Hepatocyte (in vitro differentiated cells): Measurements from ENCODE around the gene KRTAP5-1. TPM values are rescaled to one million over a fixed set of nuclear protein-coding genes. Genes with fewer than 3 reads are reported as not detected.
A peak's percentile ranks its signal among the peaks of the same experiment; 100 is the strongest.
"Not testable (repeated sequence)": the region's sequence is repeated elsewhere in the genome, so short reads cannot be mapped to it uniquely, and the experiment has no call there.

Source experiments
- DNase-seq: peaks from one replicate; pipeline ENCODE4 v3.0.0-alpha.2; 2016; ENCODE audit warnings: low spot score
- H2AFZ ChIP-seq: fragments of 200-600 bp; sonication (generic); 2 replicates; pipeline ENCODE4 v1.6.0; 2016; ENCODE audit warnings: antibody characterized with exemption, mild to moderate bottlenecking
- H3K27ac ChIP-seq: fragments of 200-600 bp; sonication (generic); 2 replicates; pipeline ENCODE4 v1.5.1; 2016; ENCODE audit warnings: mild to moderate bottlenecking
- H3K27me3 ChIP-seq: fragments of 200-600 bp; sonication (generic); 2 replicates; pipeline ENCODE4 v1.6.1; 2016
- H3K36me3 ChIP-seq: fragments of 200-600 bp; sonication (generic); replicated peaks from 2 replicates; pipeline ENCODE4 v1.5.1; 2016; ENCODE audit warnings: low read depth; ENCODE audit not compliant: insufficient read depth
- H3K4me1 ChIP-seq: fragments of 200-600 bp; sonication (generic); 2 replicates; pipeline ENCODE4 v1.5.1; 2016; ENCODE audit warnings: mild to moderate bottlenecking, moderate library complexity; ENCODE audit not compliant: insufficient read depth
- H3K4me2 ChIP-seq: fragments of 200-600 bp; sonication (generic); 2 replicates; pipeline ENCODE4 v1.6.0; 2016
- H3K4me3 ChIP-seq: fragments of 200-600 bp; sonication (generic); 2 replicates; pipeline ENCODE4 v1.5.1; 2016; ENCODE audit warnings: mild to moderate bottlenecking
- H3K79me2 ChIP-seq: fragments of 200-600 bp; sonication (generic); 2 replicates; pipeline ENCODE4 v1.6.0; 2017; ENCODE audit warnings: mild to moderate bottlenecking
- H3K9me2 ChIP-seq: fragments of 200-600 bp; sonication (generic); replicated peaks from 2 replicates; pipeline ENCODE4 v1.6.0; 2017; ENCODE audit warnings: mild to moderate bottlenecking; ENCODE audit not compliant: insufficient read depth
- H3K9me3 ChIP-seq: fragments of 200-600 bp; sonication (generic); 2 replicates; pipeline ENCODE4 v1.5.1; 2016; ENCODE audit warnings: low read depth, mild to moderate bottlenecking
- H4K20me1 ChIP-seq: fragments of 200-600 bp; sonication (generic); 2 replicates; pipeline ENCODE4 v1.6.0; 2016; ENCODE audit warnings: mild to moderate bottlenecking; ENCODE audit not compliant: insufficient read depth, poor library complexity, severe bottlenecking
- EZH2 ChIP-seq: fragments of 200-600 bp; sonication (generic); IDR thresholded peaks from 2 replicates; pipeline ENCODE4 v1.6.1; 2016; ENCODE audit warnings: antibody characterized with exemption, mild to moderate bottlenecking, borderline replicate concordance
- EZH2phosphoT487 ChIP-seq: fragments of 200-600 bp; sonication (generic); IDR thresholded peaks from one replicate; pipeline ENCODE4 v1.6.1; 2018; ENCODE audit warnings: antibody characterized with exemption, mild to moderate bottlenecking, low read depth, moderate library complexity; ENCODE audit not compliant: unreplicated experiment, severe bottlenecking
- WGBS: methylation state at CpG from one replicate; pipeline ENCODE4 v1.1.6; 2016; ENCODE audit warnings: low lambda C conversion rate; ENCODE audit errors: missing lambda C conversion rate; 5-methylcytosine and 5-hydroxymethylcytosine counted together
- polyA plus RNA-seq: library from polyadenylated mRNA; unstranded; fragments of >200 nt; fragmentation: Nextera tagmentation; extraction: Ambion mirVana; gene quantifications from 2 replicates; pipeline ENCODE4 v1.2.1, GENCODE V29; 2016
- total RNA-seq: library from RNA; depleted of rRNA; stranded (reverse); fragments of >200 nt; gene quantifications from 2 replicates; pipeline ENCODE4 v1.2.3, GENCODE V29; 2014
- TF ChIP-seq, protein P1 (sequence below): fragments of 200-600 bp; sonication (generic); IDR thresholded peaks from 2 replicates; pipeline ENCODE4 v1.5.1; 2016; ENCODE audit warnings: antibody characterized with exemption, mild to moderate bottlenecking; ENCODE audit not compliant: poor library complexity

Gene KRTAP5-1
- total and polyA plus RNA-seq, 2 experiments from 2014 or later, result not detected

DNA sequence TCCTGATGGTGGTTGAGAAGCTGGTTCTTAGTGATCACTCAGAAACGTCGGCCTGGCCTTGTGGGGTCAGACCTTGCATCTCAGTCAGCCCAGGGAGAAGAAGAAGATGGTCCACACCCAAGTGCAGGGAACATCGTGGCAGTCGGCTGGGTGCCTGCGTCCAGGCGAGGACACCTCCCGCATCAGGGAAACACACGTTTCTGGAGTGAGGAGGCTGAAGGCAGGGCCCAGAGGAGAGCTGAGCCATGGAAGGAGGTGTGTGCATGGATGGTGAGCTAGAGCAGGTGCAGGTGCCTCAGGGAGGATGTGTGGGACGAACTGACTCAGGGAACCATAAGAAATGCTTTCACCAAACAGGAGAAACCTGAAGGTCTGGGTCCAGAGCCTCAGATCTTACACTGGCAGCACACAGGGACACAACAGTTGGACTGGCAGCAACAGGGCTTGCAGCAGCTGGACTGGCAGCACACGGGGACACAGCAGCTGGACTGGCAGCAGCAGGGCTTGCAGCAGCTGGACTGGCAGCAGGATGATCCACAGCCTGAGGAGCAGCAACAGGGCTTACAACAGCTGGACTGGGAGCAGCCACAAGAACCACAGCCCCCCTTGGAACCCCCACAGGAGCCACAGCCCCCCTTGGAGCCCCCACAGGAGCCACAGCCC lies 12.4 kb upstream of the KRTAP5-1 start:
- H3K27me3 ChIP-seq, result peaks cover 5% of the 10 kb centered on the region
- TF ChIP-seq, protein P1, sequence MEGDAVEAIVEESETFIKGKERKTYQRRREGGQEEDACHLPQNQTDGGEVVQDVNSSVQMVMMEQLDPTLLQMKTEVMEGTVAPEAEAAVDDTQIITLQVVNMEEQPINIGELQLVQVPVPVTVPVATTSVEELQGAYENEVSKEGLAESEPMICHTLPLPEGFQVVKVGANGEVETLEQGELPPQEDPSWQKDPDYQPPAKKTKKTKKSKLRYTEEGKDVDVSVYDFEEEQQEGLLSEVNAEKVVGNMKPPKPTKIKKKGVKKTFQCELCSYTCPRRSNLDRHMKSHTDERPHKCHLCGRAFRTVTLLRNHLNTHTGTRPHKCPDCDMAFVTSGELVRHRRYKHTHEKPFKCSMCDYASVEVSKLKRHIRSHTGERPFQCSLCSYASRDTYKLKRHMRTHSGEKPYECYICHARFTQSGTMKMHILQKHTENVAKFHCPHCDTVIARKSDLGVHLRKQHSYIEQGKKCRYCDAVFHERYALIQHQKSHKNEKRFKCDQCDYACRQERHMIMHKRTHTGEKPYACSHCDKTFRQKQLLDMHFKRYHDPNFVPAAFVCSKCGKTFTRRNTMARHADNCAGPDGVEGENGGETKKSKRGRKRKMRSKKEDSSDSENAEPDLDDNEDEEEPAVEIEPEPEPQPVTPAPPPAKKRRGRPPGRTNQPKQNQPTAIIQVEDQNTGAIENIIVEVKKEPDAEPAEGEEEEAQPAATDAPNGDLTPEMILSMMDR, result no peak
- TF ChIP-seq EZH2 (no peak), EZH2phosphoT487 (no peak)

DNA sequence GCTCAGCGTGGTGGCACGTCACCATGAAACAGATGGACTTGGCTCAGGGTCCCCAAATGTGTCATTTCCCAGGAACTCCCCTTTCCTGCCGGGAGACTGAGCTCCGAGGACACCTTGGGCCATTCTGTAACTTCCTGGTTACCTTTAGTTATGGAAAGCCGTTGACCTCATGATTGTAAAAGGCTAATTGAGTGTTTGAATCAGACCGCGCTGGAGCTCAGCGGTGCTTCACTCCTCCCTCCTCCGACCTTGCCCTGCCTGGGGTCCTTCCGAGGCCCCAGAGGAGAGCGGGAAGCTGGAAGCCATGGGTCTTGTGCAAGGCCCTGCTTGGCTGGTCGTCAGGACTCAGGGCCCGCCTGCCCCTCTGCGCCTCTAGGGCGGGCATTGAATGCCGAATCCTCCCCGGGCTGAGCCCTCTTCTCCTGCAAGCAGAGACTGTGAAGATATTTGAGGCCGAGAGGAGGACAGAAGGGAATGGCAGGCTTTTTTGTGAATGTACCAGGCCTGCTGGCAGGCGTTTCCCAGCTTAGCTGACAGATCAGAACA lies 11.6 kb upstream of the KRTAP5-1 start:
- H3K79me2 ChIP-seq, H3K4me3 ChIP-seq, H4K20me1 ChIP-seq, H3K4me1 ChIP-seq, H3K9me2 ChIP-seq, H2AFZ ChIP-seq, H3K4me2 ChIP-seq, H3K36me3 ChIP-seq, DNase-seq, H3K27ac ChIP-seq, H3K9me3 ChIP-seq, H3K27me3 ChIP-seq: not testable (repeated sequence)
- WGBS, result 62% methylated on average over 19 of the region's 19 CpGs

More for the DNA sequence above, 12.4 kb upstream of the KRTAP5-1 start:
- 90% methylated on average over 10 of the region's 10 CpGs for WGBS
- no peak for DNase-seq
- no peak overlapping the region for H2AFZ ChIP-seq
- no peak overlapping the region for H3K4me3 ChIP-seq
- no peaks in the 10 kb centered on the region for H3K4me1 ChIP-seq
- H4K20me1 ChIP-seq, result no peaks in the 10 kb centered on the region
- no peaks in the 10 kb centered on the region for H3K9me2 ChIP-seq
- no peak overlapping the region for H3K4me2 ChIP-seq
- H3K79me2 ChIP-seq, result no peaks in the 10 kb centered on the region
- no peaks in the 10 kb centered on the region for H3K9me3 ChIP-seq
- H3K36me3 ChIP-seq, result no peaks in the 10 kb centered on the region
- no peak overlapping the region for H3K27ac ChIP-seq

DNA sequence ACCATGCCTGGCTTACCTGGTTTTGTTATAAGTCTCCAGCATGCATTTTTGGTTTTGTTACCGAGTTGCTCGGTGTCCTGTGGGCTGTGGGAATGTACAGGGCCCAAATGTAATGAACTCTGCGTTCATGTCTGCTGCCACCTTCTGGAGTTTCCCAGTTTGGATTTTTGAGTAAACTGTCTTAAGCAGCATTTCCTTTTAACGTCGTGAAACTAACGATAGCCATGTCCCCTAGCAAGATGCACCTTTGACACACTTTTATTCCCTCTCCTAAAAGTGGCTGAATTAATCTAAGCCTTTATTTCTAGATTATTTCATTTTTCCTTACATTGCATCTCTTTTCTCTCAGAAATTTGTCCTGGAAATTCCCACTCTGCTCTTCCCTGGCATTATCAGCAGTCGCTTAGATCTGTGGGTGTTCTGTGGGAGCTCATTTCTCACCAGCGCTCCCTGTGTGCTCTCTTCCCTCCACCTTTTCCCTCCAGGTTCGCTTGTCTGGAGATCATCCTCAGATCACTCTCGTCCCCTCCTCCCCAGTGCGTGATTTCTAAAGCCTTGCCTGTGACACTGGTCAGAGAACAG lies 11.0 kb upstream of the KRTAP5-1 start:
- H3K9me3 ChIP-seq, H4K20me1 ChIP-seq, H3K36me3 ChIP-seq, H3K4me1 ChIP-seq, H3K4me3 ChIP-seq, H3K27ac ChIP-seq, H2AFZ ChIP-seq, H3K4me2 ChIP-seq, DNase-seq, H3K27me3 ChIP-seq, H3K9me2 ChIP-seq, H3K79me2 ChIP-seq: not testable (repeated sequence)
- TF ChIP-seq, protein P1, result peak; percentile 24
- 61% methylated on average over 11 of the region's 11 CpGs for WGBS

DNA sequence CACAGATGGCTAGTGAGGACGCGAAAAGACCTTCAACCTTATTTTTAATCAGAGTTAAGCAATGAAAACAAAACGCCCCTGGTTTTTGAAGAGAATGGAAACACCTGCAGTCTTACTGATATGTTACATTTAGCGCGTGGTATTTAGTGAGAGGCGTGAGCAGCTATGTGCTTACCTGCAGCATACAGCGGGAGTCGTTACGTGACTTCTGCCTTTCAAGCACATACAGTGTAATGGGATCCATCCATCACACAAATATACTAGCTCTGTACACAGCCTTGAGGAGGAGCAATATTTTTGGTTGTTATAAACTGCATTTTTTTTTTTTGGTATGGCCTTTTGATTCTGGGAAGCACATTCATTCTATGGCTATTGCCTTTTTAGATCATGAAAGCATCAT lies 7.5 kb upstream of the KRTAP5-1 start:
- Histone ChIP-seq H3K9me2 (no peaks in the 10 kb centered on the region), H4K20me1 (no peaks in the 10 kb centered on the region), H3K27me3 (no peaks in the 10 kb centered on the region), H3K27ac (no peak overlapping the region), H3K4me3 (no peak overlapping the region), H3K4me2 (no peak overlapping the region), H3K79me2 (no peaks in the 10 kb centered on the region), H3K4me1 (no peaks in the 10 kb centered on the region), H3K36me3 (no peaks in the 10 kb centered on the region), H2AFZ (no peak overlapping the region), H3K9me3 (no peaks in the 10 kb centered on the region)
- 83% methylated on average over 9 of the region's 9 CpGs for WGBS
- no peak for TF ChIP-seq EZH2
- no peak for TF ChIP-seq EZH2phosphoT487
- TF ChIP-seq, protein P1, result no peak
- DNase-seq, result no peak
